Mucosa of gallbladder (tissue), 1 donor: ENCODE results near the gene PPP3CA. TPM values are rescaled to one million over a fixed set of nuclear protein-coding genes. Genes with fewer than 3 reads are reported as not detected.

Experiments used
- DNase-seq: peaks from one replicate; pipeline ENCODE4 v3.0.0-alpha.2; 2020; ENCODE audit warnings: low spot score
- total RNA-seq: library from RNA; stranded (reverse); gene quantifications from one replicate; pipeline ENCODE4 v1.2.1, GENCODE V29; 2021
- donor health status: DM: no; HTN: no; CAD: no.

The PPP3CA gene
- total RNA-seq, 1 donor from 2014 or later = 24.6 TPM

DNA sequence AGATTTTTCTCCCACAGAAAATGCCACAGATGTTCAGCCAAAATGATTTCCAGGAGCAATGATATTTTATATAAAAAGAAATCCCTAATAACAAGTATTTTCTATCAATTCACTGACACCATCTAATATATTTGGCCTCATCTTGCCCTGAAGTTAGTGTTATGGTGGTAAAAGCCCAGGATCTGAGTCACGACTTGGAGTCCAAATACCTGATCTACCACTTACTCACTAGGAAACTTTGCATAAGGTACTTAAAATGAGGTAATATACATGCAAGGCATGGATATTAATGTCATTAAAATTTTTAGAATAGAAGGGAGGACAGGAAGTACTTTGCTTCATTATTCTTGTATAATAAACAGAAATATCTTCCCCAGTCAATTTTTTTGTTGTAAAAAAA lies 16.3 kb downstream of the PPP3CA start:
- no peak for DNase-seq

DNA sequence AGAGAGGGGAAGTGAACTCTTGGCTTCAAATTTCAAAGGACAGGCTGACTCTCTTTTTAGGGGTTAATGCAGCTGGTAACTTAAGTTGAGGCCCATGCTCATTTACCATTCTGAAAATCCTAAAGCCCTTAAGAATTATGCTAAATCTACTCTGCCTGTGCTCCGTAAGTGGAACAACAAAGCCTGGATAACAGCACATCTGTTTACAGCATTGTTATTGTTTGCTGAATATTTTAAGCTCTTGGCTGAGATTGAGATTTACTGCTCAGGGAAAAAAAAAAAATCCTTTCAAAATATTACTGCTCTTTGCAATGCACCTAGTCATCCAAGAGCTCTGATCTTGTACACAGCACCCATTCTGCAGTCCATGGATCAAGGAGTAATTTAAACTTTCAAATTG lies 17.7 kb downstream of the PPP3CA start:
- no peak for DNase-seq

DNA sequence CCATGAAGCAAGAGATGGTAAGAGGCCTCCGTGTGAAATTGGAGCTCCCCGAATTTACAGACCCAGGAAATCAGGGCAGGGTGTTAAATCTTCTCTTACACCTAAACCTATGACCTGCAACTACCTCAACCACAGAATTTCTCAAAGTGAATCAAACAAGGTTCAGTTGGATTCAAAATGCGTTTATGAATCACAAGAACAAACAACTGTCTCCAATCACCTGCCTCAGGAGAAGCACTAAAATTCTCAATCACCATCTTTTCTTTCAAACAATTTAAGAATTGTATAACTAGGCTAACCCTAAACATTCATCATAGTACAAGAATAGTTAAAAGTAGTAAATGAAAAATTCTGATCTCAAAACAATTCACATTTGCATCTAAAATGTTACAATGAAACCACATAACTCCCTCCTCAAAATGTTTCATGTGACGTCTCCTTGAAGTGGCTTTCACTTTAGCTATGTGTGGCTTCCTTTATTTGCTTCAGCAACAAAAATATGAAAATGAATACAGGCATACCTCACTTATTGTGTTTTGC lies 19.2 kb downstream of the PPP3CA start:
- DNase-seq = no peak

DNA sequence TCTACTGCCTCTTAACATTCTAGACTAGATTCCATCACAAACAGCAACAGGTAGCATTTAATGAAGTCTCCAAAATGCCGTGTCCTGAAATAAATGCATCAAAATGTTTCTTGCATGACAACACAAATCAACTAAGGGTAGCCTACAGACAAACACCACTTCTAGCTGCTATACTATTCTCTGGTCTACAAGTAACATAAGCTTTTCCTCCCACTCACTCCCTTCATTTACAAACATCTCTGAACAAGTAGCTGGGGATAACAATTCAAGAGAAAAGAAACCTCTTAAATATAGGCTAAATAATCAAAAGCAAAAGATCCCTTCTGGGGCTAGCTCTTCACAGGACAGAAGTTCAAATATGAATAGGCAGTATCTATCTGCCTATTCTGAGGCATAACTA lies 20.8 kb downstream of the PPP3CA start:
- no peak for DNase-seq

DNA sequence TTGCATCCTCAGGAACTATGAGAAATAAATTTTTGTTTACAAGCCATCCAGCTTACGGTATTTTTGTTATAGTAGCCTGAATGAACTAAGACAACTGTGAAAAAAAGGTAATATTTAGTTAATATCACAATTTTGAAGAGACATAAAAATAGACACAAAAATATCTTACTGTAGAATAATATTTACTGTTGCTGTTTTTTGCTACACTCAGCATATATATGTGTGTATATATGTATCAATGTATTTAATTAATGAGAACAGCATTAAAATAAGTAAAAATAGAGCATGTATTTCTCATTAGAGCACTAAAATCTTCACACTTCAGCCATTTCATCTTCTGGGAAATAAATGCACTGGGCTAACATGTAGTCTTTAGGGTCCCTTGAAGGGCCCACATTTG lies 24.6 kb downstream of the PPP3CA start:
- DNase-seq = no peak

DNA sequence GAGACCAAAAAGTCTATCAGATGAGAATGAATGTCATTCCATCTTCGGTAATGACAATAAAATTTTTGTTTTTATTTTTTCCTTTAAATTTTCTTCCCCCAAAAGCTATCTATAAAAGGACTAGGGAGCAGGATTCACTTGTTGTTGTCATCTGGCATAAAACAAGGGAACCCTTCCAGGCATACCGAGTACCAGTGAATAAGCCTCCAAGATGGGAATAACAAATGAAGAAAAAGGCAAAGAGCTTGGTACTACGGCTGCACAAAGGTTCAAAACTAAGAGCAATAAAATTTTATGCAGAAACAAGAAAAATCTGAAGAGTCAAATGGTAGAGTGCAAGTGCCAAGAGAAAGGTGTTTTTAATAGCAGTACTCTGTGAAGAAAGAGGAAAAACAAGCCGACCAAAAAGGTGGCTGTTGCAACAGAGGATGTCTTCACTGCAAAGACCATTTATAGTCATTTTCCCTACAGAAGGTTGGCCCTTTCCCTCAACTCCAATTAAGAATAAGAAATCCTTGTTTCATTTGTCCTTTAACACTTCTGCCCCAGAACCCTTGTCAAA lies 25.8 kb downstream of the PPP3CA start:
- DNase-seq = no peak

DNA sequence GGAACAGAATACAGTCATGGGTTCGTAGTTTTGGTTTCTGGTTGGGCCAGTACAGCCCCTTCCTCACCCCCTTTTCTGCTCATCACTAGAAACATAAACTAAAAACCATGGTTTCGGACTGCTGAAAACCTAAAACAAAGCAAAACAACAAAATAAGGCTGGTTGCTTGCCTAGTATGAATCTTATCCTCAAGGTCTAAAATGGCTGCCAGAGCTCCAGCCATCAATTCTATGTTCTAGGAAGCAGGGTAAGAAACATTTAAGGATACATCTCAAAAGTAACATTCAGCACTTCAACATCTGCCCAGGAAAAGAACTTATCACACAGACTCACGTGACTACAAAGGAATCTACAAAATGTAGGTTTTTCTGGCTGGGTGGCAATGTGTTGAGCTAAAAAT lies 31.5 kb downstream of the PPP3CA start:
- DNase-seq = no peak

DNA sequence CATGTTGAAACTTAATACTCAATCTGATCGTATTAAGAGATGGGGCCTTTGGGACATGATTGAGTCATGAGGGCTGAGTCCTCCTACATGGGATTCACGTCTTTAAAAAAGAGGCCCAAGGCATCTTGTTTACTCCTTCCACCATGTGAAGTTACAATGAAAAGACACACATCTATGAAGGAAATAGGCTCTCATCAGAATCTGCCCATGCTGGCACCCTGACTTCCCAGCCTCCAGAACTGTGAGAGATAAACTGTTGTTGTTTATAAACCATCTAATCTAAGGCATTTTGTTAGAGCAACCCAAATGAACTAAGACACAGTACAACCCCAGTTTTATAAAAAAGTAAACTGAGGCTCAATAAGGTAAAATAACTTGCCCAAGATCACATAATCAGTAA lies 32.3 kb downstream of the PPP3CA start:
- DNase-seq = no peak

DNA sequence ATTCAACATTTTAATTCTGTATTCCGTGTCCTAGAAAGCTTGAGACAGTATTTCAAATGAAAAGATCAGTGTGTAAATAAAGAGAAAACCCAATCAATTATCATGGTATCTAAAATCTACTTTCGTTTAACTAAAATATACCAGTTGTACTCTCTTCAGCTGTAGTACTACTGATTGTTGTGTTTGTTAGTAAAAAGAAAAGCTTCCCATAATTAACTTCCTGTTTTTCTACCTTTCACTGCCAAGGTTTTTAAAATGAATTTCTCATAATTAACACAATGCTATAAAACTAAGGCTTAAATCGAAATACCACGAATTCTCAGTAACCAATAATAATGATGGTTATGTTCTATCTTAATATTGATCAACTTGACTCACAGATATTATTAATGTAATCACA lies 37.4 kb downstream of the PPP3CA start:
- no peak for DNase-seq

DNA sequence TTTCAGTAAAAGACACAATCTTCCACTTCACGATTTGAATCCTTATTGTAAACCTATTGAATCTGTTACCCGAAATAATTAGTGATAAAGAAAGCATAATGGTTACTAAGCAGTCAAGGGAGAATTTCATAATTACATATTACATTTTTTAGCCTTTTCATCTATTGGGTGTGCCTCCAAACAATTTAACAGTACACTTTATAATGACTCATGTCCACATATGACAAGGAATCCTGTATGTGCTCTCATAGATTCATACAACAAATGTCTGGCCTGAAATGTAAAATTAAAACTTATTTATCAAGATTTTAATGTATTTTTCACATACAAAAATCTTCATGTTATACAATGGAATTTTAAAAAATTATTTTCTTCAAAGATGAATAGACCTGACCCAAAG lies 39.4 kb downstream of the PPP3CA start:
- DNase-seq = no peak

DNA sequence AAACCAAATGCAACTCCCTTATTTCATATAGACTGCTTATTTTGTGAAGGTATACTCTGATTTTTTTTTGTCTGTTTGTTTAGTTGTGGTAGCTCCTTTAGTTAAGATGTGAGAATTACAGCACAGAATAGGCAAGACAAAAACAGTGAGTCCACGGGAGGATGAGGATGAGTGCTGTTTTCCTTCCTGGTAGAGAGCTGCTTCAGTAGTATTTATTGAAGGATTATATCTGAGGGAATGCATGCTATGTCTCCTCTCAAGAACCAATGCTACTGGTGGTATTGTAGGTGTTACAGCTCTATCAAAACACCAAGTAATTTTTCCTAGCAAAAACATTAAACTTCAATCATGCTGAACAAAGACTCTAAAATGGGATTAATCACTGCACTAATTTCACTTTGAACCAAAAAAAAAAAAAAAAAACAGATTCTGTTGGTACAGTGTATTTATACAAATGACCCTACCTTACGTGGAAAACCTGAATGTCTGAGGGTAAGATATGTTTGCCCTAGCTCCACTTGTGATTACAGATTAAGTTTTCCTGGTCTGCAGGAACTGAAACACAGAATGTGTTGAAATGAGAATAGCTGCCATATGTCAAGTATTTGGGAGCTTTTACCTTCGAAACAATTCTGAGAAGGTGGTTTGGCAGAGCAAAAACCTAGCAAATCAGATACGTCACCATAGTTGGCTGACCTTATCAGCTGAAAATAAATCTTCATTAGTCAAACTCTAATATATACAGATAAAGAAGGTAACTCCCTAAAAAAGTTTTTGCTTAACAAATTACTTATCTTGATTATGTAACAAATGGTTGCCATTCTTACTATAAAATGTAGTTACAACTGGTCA lies 40.3 kb downstream of the PPP3CA start:
- no peak for DNase-seq

DNA sequence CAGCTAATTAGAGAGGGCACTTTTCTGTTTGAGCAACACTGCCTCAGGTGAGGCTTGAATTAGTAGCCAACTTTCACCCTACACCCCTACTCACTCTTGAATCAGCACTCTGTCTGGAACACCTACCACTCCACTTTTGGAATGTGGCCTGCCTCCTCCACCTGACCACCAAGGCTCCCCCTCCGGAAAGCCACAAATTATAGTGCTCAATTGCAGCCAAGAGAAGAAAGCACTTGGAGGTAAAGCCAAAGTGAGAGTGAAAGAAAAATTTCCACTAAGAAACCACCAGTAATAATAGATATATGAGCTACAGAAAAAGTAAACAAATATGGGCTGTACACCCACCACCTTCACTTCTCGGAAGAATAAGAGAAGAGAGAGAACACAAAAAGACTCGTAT lies 41.1 kb downstream of the PPP3CA start:
- no peak for DNase-seq

DNA sequence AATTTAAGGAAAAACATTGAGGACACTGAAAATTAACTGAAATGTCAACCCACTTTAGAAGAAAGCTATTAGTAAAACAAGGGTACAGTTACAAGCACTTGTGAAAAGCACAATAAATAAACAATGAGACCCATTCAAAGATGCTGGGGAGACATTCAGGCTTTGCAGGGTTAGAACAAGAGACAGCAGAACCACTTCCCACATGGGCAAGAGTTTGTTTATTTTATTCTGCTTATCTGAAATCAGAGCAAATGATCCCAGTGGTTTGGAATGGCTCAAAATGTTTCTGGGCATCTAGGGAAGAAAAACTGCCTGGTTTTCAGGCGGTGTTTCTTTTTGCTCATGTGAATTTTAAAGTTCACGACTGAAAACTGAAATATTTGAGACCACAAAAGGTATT lies 42.4 kb downstream of the PPP3CA start:
- DNase-seq = no peak

DNA sequence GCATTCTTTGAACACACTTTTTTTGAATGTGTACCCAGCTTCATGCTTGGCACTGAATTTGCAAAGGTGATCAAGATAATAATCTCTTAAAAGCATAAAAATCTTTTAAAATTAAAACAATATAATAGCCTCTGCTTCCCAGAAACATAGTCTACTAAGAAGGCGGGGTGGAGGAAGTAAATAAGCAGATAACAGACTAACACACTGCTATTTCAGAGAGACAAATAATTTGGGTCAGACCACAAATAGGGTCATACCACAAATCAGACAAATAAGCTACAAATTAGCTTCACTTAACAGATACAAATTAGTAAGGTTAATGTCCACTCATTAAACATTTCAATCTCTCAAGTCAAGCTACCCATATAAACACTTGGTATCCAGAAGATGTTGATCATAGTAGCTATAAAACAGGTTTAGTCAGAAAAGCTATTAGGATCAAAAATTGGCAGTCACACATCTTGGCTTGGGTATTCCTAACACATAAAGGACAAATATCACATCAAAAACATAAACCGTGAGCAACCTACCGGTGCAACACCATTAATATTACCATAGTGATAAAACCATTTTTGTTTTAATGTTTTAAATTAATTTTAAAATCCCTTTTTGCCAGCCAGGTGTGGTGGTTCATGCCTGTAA lies 47.3 kb downstream of the PPP3CA start:
- no peak for DNase-seq

DNA sequence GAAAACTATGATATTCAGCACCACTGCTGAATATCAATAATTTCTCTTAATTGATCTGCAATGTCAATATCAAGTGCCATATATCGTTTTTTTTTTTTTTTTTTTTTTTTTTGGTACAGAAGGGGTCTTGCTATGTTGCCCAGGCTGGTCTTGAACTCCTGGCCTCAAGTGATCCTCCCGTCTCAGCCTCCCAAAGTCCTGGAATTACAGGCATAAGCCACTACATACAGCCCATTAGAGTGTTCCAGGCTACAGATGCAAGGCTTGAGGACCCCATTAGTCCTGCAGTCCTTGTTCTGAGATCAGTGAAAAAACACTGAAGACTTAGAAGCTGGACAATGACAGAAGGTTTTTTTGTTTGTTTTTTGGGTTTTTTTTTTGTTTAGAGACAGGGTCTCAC lies 48.3 kb downstream of the PPP3CA start:
- no peak for DNase-seq

DNA sequence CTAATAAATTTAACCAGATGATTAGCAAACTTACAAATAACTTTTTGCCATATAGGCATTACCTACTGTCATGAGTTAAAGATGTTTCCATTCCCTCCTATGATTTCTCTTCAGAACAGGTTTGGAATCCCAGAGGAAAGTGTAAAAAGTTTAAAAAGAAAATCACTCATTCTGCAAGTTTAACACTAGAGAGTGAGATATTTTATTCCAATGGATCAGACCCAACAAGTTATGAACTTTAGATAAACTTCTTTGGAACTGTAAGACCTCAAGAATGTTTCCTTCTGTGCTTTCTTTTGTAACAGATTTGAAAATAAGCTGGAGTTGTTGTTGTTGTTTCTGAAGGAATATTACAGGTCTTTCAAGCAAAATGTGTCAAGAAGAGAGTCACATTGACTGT lies 51.6 kb downstream of the PPP3CA start:
- DNase-seq = no peak

DNA sequence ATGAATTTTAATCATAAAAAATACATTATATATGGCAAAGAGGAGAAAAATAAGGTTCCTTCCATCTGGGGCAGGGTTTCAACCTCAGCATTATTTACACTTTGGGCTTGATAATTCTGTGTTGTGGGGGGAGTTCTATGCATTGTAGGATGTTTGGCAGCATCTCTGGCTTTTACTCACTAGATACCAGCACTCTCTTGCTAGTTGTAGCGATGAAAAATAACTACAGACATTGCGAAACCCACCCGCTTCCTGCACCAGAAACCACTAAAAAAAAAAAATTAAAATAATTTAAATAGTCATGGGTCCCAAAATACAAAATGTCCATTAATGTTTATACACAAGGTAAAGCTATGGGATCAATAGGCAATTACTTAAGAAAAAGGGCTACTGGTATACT lies 52.7 kb downstream of the PPP3CA start:
- no peak for DNase-seq

DNA sequence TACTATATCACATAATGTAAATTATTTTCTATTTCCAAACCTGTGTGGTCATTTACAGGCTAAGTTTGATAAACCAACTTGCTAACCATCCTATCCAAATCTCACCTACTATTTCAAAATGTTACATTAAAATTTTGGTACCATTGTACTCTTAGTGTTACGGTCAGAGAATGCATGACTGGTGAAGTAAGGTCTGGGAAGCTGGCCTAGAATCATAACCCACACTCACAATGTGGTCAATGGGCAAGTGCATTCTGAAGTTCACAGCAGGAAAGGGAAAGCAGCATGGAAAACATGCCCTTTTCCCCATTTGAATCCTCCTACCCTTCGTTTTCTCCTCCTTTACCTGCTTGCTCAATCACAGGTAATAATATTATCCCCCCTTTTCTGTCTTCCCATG lies 54.4 kb downstream of the PPP3CA start:
- no peak for DNase-seq

DNA sequence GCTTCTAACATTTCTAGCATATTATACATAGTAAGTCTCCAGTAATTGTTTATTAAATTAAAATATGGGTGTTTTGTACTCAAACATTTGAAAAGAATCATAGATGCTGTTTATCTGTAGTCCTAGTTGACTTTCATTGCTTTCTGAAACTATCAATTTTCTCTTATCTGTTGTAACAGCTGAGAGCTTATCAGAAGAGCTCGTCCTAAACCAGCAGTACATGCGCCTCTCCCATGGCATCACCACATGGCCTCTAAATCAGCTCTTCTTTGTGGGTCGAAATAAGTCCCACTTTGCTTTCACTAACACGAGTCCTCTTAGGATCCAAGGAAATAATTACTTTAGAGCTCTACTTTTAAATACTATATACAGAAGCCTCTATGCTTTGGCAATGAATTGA lies 55.1 kb downstream of the PPP3CA start:
- DNase-seq = no peak

DNA sequence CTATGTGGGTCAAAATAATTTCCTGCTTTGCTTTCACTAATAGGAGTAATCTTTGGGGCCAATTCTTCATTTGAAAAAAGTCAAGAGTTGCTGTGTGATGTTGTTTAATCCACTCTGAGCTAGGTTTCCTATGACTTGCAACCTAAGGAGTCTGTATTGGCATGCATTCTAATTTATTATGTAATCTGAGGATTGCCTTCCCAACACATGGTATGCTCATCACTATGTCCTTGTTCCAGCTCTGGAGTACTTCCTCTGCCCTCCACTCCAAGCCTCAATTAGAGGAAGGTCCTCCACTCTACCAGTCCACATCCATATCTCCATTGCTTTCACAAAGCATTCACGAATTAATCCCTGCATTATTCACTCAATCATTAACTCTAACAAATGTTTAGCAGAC lies 56.1 kb downstream of the PPP3CA start:
- no peak for DNase-seq

DNA sequence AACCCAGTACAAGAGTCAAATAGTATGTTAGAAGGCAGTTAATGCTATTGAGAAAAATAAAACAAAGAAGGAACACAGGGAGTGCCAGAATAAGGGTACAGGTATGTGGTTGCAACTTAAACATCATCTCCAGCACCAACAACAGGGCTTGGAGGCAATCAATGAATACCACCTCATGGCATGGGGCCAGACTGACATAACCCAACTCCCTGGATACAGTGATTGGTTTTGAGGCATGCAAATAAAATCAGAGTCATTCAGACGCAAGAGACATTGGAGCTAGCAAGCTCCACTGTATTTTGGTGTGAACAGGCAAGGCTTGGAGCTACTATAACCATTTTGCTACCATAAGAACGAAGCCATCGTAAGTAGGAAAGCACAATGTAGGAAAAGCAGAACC lies 56.7 kb downstream of the PPP3CA start:
- no peak for DNase-seq

DNA sequence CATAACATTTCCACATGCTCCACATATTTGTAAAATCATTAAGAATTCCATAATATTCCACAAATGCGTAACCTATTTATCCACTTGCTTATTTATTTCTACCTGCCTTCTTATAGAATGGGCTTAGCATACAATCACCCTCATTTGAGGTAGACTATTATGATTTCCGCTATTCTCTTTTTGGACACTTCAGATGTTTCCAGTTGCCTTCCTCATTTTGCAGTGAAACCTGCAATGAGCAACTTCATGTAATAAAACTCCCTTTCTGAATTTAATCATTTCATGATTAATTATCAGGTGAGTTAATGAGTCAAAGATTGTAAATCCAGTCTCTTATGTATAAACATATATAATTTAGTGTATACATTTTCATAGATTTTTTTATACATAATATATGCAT lies 58.0 kb downstream of the PPP3CA start:
- no peak for DNase-seq
